ENCODE measurements around the gene RCOR2. TPM values are rescaled to one million over a fixed set of nuclear protein-coding genes. Genes with fewer than 3 reads are reported as not detected.

The RCOR2 gene
- total RNA-seq = 0.07 TPM in 1 of 2 replicates, not detected in the other

GRCh38 chr11:63916837-63917691, at the start of gene RCOR2:
Gene RCOR2 (minus strand): TSS chr11:63917164. CDS start chr11:63916456, 708 bp downstream.

GRCh38 chr11:63938479-63939396, 21.8 kb upstream of the RCOR2 start, which contains the start of gene NAA40:
Gene NAA40 (plus strand): TSS chr11:63939002. CDS start chr11:63939097, 95 bp downstream.

Other genes with a start within 250 kb of the RCOR2 start
- 72.2 and 76.1 TPM in 2 replicates for gene ATL3, start 245.8 kb downstream of the RCOR2 start, total RNA-seq
- gene RTN3, start 235.7 kb downstream of the RCOR2 start, total RNA-seq = 86.8 and 96.6 TPM in 2 replicates
- gene ZFTA, start 148.4 kb downstream of the RCOR2 start, total RNA-seq = 10.9 and 22.9 TPM in 2 replicates
- gene SPINDOC, start 103.7 kb downstream of the RCOR2 start, total RNA-seq = 26.6 and 30.0 TPM in 2 replicates
- gene MARK2, start 78.1 kb downstream of the RCOR2 start, total RNA-seq = 18.9 and 21.5 TPM in 2 replicates
- 11.7 and 14.8 TPM in 2 replicates for gene NAA40, start 21.8 kb upstream of the RCOR2 start, total RNA-seq
- 479 and 599 TPM in 2 replicates for gene COX8A, start 57.5 kb upstream of the RCOR2 start, total RNA-seq
- 103 and 106 TPM in 2 replicates for gene OTUB1, start 69.3 kb upstream of the RCOR2 start, total RNA-seq
- not detected in 2 replicates for gene FLRT1, start 118.8 kb upstream of the RCOR2 start, total RNA-seq
- 10.5 and 17.9 TPM in 2 replicates for gene MACROD1, start 248.9 kb upstream of the RCOR2 start, total RNA-seq

Data from mammary microvascular endothelial cell (primary cell).